ENCODE data around the gene MCHR2.
"Not testable (repeated sequence)": the region's sequence is repeated elsewhere in the genome, so short reads cannot be mapped to it uniquely, and the experiment has no call there.

The MCHR2 gene, protein sequence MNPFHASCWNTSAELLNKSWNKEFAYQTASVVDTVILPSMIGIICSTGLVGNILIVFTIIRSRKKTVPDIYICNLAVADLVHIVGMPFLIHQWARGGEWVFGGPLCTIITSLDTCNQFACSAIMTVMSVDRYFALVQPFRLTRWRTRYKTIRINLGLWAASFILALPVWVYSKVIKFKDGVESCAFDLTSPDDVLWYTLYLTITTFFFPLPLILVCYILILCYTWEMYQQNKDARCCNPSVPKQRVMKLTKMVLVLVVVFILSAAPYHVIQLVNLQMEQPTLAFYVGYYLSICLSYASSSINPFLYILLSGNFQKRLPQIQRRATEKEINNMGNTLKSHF

DNA sequence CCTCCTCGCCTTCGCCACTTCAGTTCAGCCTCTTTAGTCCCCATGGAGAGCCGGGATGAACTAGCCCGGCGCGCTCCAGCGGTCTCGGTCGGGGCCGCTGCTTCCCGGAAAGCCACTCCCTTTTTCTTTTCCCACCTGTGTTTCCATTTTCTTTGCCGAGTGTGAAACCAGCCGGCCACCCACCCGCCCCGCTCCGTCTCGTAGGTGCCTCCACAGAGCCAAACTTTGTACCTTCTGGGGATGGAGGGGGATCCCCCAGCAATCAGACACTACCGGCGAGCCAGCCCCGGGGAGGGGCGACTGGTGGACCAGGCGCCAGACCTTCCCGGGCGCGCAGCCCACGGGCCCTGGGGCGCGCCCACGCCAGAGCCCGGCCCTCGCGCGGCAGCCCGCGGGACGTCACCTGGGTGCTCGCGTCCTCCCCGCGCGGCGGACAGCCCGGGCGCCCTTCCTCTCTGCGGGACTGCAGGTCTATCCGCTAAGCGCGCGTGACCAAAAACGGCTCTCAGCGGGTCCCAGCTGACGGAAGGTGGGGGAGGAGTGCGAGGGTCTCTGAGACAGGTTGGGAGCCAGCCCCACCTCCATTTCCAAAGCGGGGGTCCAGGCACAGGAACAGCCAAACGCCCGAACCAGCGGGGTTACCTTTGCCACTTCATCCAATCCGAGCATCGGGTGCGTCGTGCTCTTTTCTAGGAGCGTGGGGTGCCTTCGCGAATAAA, at the start of gene MCHR2:
MCHR2 (minus strand) TSS at position 691 of the 719 bp plus-strand sequence. CDS start 38,076 bp downstream, outside the sequence.
- H3K36me3 Mint-ChIP-seq = no peaks in the 10 kb centered on the region
- H3K9me3 Mint-ChIP-seq = no peaks in the 10 kb centered on the region
- no peaks in the 10 kb centered on the region for H3K4me1 Mint-ChIP-seq
- no peak within 1 kb of the TSS for H3K27ac Mint-ChIP-seq
- DNase-seq (ENCODE audit: low spot score in 2 of 2) = no peak
- H3K4me3 Mint-ChIP-seq = no peak within 1 kb of the TSS
- peak; percentile 17 for ATAC-seq

DNA sequence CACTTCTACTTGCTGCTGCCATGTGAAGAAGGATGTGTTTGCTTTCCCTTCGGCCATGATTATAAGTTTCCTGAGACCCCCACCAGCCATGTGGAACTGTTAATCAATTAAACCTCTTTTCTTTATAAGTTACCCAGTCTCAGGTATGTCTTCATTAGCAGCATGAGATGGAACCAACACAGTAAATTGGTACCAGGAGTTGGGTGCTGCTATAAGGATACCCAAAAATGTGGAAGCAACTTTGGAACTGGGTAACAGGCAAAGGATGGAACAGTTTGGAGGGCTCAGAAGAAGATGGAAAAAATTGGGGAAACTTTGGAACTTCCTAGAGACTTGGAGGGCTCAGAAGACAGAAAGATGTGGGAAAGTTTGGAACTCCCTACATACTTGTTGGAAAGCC, 44.5 kb upstream of the MCHR2 start:
- not testable (repeated sequence) for H3K9me3 Mint-ChIP-seq; H3K4me3 Mint-ChIP-seq; DNase-seq (ENCODE audit: low spot score in 2 of 2); H3K4me1 Mint-ChIP-seq; H3K27ac Mint-ChIP-seq; H3K36me3 Mint-ChIP-seq; ATAC-seq

DNA sequence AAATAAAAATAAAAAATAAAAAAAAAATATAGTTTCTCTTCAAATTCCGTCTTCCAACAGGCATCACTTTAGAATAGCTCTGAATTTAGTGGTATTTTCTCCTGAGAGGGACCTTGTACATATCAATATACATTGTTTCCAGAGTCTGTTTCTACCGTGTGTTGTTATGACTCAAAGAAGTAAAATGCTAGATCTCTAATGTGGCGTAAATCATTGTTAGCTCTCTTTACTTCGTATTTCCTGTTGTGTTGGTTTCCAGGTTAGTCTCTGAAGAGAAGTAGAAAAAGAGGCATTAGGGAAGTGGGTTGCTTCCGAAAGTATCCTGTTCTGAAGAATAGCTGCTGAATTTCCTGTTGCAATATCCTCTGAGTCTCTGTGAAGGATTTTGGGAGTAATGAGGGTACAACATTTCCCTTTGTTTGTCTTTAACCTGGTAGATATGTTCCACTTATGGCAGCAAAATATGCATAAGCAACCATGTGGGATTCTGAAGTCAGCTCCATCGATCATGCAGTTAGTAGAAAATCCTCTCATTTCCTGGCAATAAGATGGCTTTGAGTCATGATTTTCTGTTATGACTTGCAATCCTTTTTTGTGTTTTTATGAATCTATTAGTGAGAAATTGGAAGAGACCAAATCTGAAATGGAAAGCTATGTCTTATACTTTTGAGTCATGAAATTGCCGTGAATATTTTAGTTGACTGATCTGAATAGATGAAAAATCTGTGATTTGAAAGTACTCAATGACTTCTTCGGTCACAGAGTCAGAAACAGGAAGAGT, 42.0 kb upstream of the MCHR2 start:
- no peak overlapping the region for H3K27ac Mint-ChIP-seq
- peaks cover 6% of the 10 kb centered on the region for H3K4me1 Mint-ChIP-seq
- no peak for DNase-seq (ENCODE audit: low spot score in 2 of 2)
- no peak overlapping the region for H3K4me3 Mint-ChIP-seq
- H3K36me3 Mint-ChIP-seq = no peaks in the 10 kb centered on the region
- peaks cover 6% of the 10 kb centered on the region for H3K9me3 Mint-ChIP-seq
- peak; percentile 62 for ATAC-seq

DNA sequence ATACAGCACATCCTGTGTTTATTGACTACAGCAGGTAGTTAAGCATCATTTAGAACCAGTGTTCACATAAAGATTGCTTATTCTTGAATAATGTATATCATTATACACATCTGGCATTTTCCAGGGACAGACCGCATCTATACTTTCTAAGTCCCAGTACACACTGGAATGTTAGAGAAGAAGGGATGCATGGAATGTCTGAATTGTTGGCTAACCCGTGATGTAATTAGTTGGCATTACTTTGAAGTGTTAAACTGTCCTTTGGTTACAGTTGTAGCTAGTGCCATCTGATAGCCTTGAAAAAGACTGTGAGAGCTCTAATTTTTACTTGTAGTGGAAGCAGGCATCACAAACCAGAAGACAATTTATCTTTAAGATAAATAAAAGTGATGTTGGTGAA, 29.8 kb upstream of the MCHR2 start:
- no peak for DNase-seq (ENCODE audit: low spot score in 2 of 2)
- Mint-ChIP-seq H3K27ac (no peak overlapping the region), H3K4me3 (no peak overlapping the region), H3K4me1 (no peaks in the 10 kb centered on the region), H3K36me3 (no peaks in the 10 kb centered on the region), H3K9me3 (peaks cover under 1% of the 10 kb centered on the region)
- ATAC-seq = no peak

DNA sequence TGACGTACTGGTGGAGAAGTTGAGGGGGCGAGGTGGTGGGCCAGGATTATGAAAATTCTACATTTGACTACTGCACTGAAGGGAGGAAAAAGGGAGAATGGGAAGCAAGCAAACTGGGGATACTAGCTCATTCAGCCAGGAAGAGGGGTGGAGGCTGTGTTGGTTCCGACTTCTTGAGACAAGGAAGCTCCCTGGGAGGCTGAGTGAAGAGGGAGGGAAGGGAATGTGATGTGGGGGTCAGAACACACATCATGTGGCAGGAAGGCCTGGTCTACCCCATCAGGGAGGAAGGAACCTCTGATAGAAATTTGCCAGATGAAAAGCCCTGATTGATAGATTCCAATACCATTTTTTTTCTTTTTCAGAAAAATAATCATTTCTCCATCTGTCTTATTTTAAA, 28.8 kb upstream of the MCHR2 start:
- H3K4me3 Mint-ChIP-seq = no peak overlapping the region
- no peak overlapping the region for H3K27ac Mint-ChIP-seq
- ATAC-seq (no peak), DNase-seq (ENCODE audit: low spot score in 2 of 2) (no peak)
- H3K4me1 Mint-ChIP-seq = no peaks in the 10 kb centered on the region
- peaks cover 6% of the 10 kb centered on the region for H3K9me3 Mint-ChIP-seq
- H3K36me3 Mint-ChIP-seq = no peaks in the 10 kb centered on the region

DNA sequence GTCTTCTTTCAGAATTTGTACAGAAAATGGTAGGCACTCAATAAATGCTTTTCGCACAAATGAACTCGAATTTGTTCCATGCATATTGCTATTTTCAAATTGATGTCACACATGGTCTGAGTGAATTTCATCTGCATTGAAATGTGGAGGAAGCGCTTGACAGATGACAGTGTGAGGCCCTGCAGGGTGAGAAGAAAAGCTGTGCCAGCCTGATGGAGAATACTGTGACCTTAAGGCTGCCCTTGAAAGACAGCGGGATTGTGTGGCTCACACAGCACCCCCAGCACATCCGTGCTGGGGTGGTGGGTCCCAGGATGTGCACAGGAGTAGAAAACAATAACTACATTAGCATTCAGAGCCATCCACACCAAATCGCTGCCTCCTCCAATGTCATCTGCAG, 14.8 kb upstream of the MCHR2 start:
- Mint-ChIP-seq H3K4me3 (no peak overlapping the region), H3K36me3 (no peaks in the 10 kb centered on the region), H3K4me1 (no peaks in the 10 kb centered on the region), H3K9me3 (no peaks in the 10 kb centered on the region), H3K27ac (no peak overlapping the region)
- no peak for DNase-seq (ENCODE audit: low spot score in 2 of 2)
- no peak for ATAC-seq

DNA sequence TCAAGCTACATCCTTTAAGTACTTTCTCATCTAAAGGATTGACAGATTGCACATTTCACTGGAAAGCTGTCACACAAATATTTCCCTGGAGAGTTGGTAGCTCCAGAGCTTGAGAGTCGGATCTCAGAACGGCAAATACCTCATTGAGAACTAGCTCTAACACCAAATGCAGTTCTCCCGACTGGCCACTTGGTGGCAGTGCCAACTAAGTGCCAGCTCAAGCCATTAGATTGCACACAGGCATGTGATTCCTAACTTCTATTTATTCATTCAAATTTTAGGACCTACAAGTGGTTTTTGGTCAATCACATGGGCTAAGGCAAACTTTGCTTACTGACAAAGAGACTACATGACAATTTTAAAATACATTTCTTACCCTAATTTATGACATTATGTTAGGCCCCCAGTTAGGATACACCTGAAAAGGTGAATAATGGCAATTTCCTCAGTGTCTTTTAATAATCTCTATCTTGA, 7.9 kb upstream of the MCHR2 start:
- H3K4me1 Mint-ChIP-seq = no peaks in the 10 kb centered on the region
- H3K27ac Mint-ChIP-seq = no peak overlapping the region
- H3K36me3 Mint-ChIP-seq = no peaks in the 10 kb centered on the region
- H3K9me3 Mint-ChIP-seq = no peaks in the 10 kb centered on the region
- peak in 1 of 2 donors; percentile 3 for DNase-seq (ENCODE audit: low spot score in 2 of 2)
- no peak overlapping the region for H3K4me3 Mint-ChIP-seq
- ATAC-seq = peak; percentile 71

DNA sequence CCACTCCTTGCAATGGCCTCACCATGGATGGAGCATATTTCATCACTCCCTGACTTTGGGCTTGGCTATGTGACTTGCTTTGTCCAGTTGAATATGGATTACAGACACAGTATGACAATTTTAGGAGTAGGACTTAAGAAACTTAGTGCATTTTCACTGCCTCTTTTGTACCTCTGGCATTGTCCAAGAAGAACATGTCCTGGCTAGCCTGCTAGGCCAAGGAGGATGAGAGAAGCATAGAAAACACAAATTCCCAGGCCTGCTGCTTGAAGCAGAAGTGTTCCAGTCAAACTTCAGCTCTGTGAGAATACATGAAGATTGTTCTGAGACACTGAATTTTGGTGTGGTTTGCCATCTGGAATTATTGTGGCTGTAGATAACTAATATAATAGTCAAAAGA, 3.1 kb upstream of the MCHR2 start:
- no peak overlapping the region for H3K27ac Mint-ChIP-seq
- no peak overlapping the region for H3K4me3 Mint-ChIP-seq
- DNase-seq (ENCODE audit: low spot score in 2 of 2) (no peak), ATAC-seq (no peak)
- H3K4me1 Mint-ChIP-seq = no peaks in the 10 kb centered on the region
- no peaks in the 10 kb centered on the region for H3K36me3 Mint-ChIP-seq
- no peaks in the 10 kb centered on the region for H3K9me3 Mint-ChIP-seq

DNA sequence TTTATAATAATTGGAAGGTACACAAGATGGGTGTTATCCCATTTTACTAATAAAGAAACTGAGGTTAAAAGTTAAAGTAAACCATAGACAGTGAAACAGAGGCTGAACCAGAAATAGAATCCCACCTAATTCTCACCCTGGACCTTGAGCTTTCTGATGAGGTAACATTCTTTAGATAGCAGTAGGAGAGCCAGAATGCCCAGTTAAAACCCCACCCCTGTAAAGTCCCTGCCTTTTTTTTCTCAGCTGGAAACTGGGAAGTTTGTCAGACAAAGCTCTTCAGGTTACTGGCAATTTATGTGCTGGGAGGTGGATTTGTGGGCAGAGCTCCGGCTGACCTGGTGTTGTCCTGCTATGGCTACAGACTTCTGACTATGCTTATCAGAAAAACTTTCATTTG, 1.9 kb upstream of the MCHR2 start:
- DNase-seq (ENCODE audit: low spot score in 2 of 2) (no peak), ATAC-seq (no peak)
- no peak overlapping the region for H3K4me3 Mint-ChIP-seq
- H3K36me3 Mint-ChIP-seq = no peaks in the 10 kb centered on the region
- no peaks in the 10 kb centered on the region for H3K9me3 Mint-ChIP-seq
- H3K4me1 Mint-ChIP-seq = no peaks in the 10 kb centered on the region
- no peak overlapping the region for H3K27ac Mint-ChIP-seq

DNA sequence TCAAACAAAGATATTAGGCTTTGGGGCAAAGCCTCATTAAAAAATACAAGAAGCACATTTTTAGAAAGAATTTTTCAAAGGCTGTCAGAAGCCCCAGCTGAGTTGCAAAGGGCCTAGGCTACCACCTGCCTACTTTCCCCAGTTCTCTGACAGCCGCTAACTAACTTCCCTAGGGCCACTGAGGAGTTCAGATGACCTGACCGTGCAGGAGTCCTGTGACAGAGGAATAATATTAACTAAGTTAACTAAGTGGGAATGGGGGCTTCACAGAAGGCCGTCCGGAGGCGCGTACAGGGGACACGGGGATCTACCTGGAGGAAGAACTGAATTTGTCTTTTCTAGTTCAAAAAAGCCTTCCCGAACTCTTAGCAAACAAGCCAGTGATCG, 884 bp downstream of the MCHR2 start:
- Mint-ChIP-seq H3K27ac (no peak overlapping the region), H3K9me3 (no peaks in the 10 kb centered on the region), H3K36me3 (no peaks in the 10 kb centered on the region), H3K4me1 (no peaks in the 10 kb centered on the region), H3K4me3 (no peak overlapping the region)
- no peak for ATAC-seq
- DNase-seq (ENCODE audit: low spot score in 2 of 2) = no peak

DNA sequence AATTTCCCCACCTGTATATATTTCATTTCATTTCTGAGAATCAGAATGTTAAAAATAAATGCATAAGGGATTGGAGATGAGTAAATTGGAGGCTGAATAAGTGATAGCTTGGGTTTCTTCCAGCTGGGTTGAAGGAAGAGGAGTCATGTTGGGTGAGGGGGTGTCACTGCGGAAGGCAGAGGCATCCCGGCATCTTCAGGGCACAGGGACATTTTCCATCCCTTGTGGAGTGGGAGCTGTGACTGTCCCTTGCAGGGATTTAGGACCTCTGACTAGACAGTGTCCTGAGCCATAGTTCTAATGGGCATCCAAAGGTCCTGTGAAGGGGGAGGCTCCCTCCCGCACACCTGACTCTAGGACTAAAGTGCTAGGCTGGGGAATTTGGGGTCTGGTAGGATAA, 2.1 kb downstream of the MCHR2 start:
- ATAC-seq = no peak
- no peak for DNase-seq (ENCODE audit: low spot score in 2 of 2)
- Mint-ChIP-seq H3K4me1 (no peaks in the 10 kb centered on the region), H3K27ac (no peak overlapping the region), H3K9me3 (no peaks in the 10 kb centered on the region), H3K4me3 (no peak overlapping the region), H3K36me3 (no peaks in the 10 kb centered on the region)

DNA sequence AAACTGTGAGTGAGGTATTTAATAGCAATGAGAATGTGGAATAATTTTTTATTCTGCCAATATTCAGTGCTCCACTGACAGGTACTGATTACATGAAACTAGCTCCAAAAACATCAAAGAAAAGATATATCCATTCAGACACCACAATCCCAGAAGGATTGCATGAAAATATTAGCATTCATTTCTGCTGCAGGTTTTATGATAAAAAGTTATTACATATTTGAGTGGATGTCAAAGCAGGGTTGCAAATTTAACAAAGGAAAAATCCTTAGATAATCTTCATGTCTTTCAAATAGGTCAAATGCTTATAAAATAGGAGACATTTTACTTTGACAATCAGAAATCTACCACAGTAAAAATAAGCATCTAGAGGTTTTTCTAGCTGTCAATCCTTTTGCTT, 13.3 kb downstream of the MCHR2 start:
- H3K4me1 Mint-ChIP-seq = no peaks in the 10 kb centered on the region
- no peaks in the 10 kb centered on the region for H3K36me3 Mint-ChIP-seq
- H3K27ac Mint-ChIP-seq = no peak overlapping the region
- ATAC-seq (no peak), DNase-seq (ENCODE audit: low spot score in 2 of 2) (no peak)
- H3K4me3 Mint-ChIP-seq = no peak overlapping the region
- no peaks in the 10 kb centered on the region for H3K9me3 Mint-ChIP-seq

DNA sequence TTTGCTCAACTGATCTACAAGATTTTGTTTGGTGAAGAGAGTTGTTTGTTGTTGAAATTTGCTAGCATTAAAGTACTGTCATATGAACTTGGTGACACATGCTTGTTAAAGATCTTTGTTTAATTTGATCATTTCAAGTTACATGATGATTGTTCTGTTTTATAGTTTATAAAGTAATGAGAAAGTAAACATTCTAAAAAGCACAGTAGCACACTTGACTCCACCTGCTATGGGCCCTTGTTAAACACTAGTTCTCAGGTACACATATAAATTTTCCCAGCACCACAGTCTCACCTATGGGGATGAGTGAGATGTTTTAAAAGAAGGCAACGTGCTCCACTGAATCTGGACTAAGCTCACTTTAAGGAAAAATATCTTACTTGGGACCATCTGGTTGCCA, 14.1 kb downstream of the MCHR2 start:
- H3K36me3 Mint-ChIP-seq = no peaks in the 10 kb centered on the region
- ATAC-seq (no peak), DNase-seq (ENCODE audit: low spot score in 2 of 2) (no peak)
- no peaks in the 10 kb centered on the region for H3K4me1 Mint-ChIP-seq
- no peak overlapping the region for H3K4me3 Mint-ChIP-seq
- H3K9me3 Mint-ChIP-seq = no peaks in the 10 kb centered on the region
- no peak overlapping the region for H3K27ac Mint-ChIP-seq

DNA sequence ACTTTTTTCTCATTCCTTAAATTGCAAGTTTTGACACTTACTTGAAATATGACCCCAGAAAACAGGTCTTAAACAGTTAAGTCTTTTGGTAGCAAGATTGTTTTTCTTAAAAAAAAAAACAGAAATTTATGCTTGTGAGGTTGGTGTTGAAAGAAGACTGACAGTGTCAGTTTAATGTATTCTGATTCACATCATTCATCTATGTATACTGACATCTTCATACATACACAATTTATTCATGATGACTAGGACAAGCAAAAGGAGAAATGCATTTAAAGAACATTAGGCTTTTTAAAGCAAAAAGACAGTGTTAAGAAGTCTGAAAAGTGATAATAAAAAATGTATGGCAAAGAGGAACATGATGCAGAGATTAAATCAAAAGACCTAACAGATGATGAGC, 27.0 kb downstream of the MCHR2 start:
- ATAC-seq = no peak
- no peaks in the 10 kb centered on the region for H3K9me3 Mint-ChIP-seq

DNA sequence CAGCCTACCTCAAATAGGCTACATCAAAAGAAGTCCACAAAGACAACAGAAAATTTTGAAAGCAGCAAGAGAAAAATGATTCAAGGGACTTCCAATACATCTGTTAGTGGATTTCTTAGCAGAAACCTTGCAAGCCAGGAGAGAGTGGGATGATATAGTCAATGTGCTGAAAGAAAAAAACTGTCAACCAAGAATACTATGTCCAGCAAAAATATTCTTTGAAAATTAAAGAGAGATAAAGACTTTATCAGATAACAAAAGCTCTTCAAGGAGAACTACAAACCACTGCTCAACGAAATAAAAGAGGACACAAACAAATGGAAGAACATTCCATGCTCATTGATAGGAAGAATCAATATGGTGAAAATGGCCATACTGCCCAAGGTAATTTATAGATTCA, 34.0 kb downstream of the MCHR2 start:
- no peak for ATAC-seq

More for the DNA sequence above, 27.0 kb downstream of the MCHR2 start:
- no peak overlapping the region for H3K4me3 Mint-ChIP-seq
- no peaks in the 10 kb centered on the region for H3K4me1 Mint-ChIP-seq
- no peak for DNase-seq (ENCODE audit: low spot score in 2 of 2)
- no peaks in the 10 kb centered on the region for H3K36me3 Mint-ChIP-seq
- H3K27ac Mint-ChIP-seq = no peak overlapping the region

More for the DNA sequence above, 34.0 kb downstream of the MCHR2 start:
- H3K9me3 Mint-ChIP-seq = peaks cover 16% of the 10 kb centered on the region
- H3K36me3 Mint-ChIP-seq = no peaks in the 10 kb centered on the region
- H3K4me1 Mint-ChIP-seq = no peaks in the 10 kb centered on the region
- H3K4me3 Mint-ChIP-seq = no peak overlapping the region
- no peak overlapping the region for H3K27ac Mint-ChIP-seq
- DNase-seq (ENCODE audit: low spot score in 2 of 2) = no peak
